Activated B cell treated with CpG ODN at 0.5 μM for 24 hours (primary cell): ENCODE measurements around the gene ASB2. TPM values are rescaled to one million over a fixed set of nuclear protein-coding genes. Genes with fewer than 3 reads are reported as not detected.

Source experiments
- ATAC-seq: fragments of 200-7000 bp; cut with Tn5 transposase; one replicate; pipeline ENCODE4 v1.10.0; 2021; ENCODE audit warnings: low read depth, mild to moderate bottlenecking, moderate library complexity
- CTCF ChIA-PET: fragments of 350-600 bp; sonication (Branson Sonifier 250); formaldehyde crosslinking; loops from one replicate; lab custom pipeline; 2021; ENCODE audit warnings: antibody characterized with exemption; lab: Charles Lee
- POLR2A ChIA-PET: fragments of 350-600 bp; sonication (Branson Sonifier 250); formaldehyde crosslinking; loops from one replicate; lab custom pipeline; 2021; ENCODE audit warnings: antibody characterized with exemption; lab: Charles Lee
- DNase-seq: peaks from one replicate; pipeline ENCODE4 v3.0.0; 2022
- H3K27ac Mint-ChIP-seq: one replicate; pipeline ENCODE4 v1.8.0; 2020; ENCODE audit warnings: mixed read lengths
- H3K27me3 Mint-ChIP-seq: one replicate; pipeline ENCODE4 v1.8.0; 2021; ENCODE audit warnings: mixed read lengths
- H3K36me3 Mint-ChIP-seq: one replicate; pipeline ENCODE4 v1.8.0; 2021; ENCODE audit warnings: low read depth, mixed read lengths
- H3K4me1 Mint-ChIP-seq: one replicate; pipeline ENCODE4 v1.8.0; 2021; ENCODE audit warnings: mixed read lengths
- H3K4me3 Mint-ChIP-seq: one replicate; pipeline ENCODE4 v1.8.0; 2020; ENCODE audit warnings: mild to moderate bottlenecking, mixed read lengths
- H3K9me3 Mint-ChIP-seq: one replicate; pipeline ENCODE4 v1.8.0; 2020; ENCODE audit warnings: mixed read lengths
- intact Hi-C: fragments of 100-400 bp; cut with micrococcal nuclease; formaldehyde crosslinking; loops from one replicate; pipeline ENCODE4 v1.15.1; 2024
- total RNA-seq: library from RNA; stranded (reverse); gene quantifications from 2 replicates; pipeline ENCODE4 v1.2.3, GENCODE V29; 2022
- TF ChIP-seq, protein P1 (sequence below): fragments of 200-600 bp; IDR thresholded peaks from one replicate; pipeline ENCODE4 v1.8.0; 2022; ENCODE audit warnings: antibody characterized with exemption, mild to moderate bottlenecking

The ASB2 gene
- total RNA-seq, 1 donor from 2014 or later = 3.1 TPM

DNA sequence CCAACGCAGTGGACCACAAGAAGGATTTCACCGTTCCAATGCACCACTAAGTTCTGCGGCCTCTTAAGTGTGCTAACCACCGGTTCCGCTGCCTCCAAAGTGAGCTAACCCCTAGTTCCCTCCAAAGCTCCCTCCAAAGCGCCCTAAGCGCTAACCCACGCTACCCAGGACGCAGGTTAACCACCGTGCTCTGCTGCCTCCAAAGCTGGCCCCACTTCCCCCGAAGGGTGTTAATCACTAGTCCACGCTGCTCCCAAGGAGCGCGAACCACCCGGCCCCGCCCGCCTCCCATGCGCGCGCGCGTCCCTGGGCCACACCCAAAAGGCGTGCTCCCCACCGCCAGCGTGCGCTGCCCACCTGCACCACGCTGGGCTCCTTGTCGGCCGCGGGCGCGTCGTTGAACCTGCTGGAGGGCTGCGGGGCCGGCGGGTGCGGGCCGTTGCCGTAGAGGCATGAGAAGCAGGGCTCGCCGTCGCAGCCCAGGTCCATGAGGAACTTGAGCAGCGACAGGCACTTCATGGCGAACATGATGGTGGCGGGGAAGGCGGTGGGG lies 37.5 kb downstream of the ASB2 start:
- no peak for DNase-seq
- TF ChIP-seq, protein P1, sequence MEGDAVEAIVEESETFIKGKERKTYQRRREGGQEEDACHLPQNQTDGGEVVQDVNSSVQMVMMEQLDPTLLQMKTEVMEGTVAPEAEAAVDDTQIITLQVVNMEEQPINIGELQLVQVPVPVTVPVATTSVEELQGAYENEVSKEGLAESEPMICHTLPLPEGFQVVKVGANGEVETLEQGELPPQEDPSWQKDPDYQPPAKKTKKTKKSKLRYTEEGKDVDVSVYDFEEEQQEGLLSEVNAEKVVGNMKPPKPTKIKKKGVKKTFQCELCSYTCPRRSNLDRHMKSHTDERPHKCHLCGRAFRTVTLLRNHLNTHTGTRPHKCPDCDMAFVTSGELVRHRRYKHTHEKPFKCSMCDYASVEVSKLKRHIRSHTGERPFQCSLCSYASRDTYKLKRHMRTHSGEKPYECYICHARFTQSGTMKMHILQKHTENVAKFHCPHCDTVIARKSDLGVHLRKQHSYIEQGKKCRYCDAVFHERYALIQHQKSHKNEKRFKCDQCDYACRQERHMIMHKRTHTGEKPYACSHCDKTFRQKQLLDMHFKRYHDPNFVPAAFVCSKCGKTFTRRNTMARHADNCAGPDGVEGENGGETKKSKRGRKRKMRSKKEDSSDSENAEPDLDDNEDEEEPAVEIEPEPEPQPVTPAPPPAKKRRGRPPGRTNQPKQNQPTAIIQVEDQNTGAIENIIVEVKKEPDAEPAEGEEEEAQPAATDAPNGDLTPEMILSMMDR = no peak

DNA sequence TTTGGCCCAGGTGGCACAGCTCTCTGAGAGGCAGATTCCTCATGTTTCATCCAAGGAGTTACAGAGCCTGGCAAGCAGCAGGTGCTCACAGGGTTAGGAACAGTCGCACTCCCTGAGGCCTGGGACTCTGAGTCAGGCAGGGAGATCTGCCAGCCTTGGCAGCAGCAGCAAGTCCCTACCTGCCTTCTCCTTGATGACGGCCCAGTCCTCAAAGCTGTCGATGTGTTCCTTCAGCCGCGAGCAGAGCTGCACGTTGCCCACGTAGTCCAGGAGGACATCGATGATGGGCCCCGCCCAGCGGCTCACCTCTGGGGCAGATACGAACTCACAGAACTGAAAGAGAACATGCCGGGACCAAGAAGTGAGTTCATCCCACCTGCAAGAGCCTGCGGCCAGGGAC lies 38.9 kb downstream of the ASB2 start:
- peaks cover 10% of the 10 kb centered on the region for H3K4me1 Mint-ChIP-seq
- H3K36me3 Mint-ChIP-seq = no peaks in the 10 kb centered on the region
- no peaks in the 10 kb centered on the region for H3K9me3 Mint-ChIP-seq
- ATAC-seq (no peak), DNase-seq (no peak)
- POLR2A ChIA-PET = interaction anchor here (3.2 kb wide), 1 partner anchor 32 kb away, joined by 91 read pairs; no protein-coding TSS in a partner anchor
- no peak overlapping the region for H3K27ac Mint-ChIP-seq
- CTCF ChIA-PET = interaction anchor here (2.6 to 11.7 kb wide), 4 partner anchors 23 to 99 kb away, joined by 9 to 498 read pairs (median 216); partner anchors contain the start of genes ASB2 and CCDC197
- H3K27me3 Mint-ChIP-seq = peaks cover 5% of the 10 kb centered on the region
- intact Hi-C loops = no loop called here
- no peak overlapping the region for H3K4me3 Mint-ChIP-seq
- TF ChIP-seq, protein P1 = no peak

More for the DNA sequence above, 37.5 kb downstream of the ASB2 start:
- peak overlapping the region; percentile 69 for H3K4me3 Mint-ChIP-seq
- ATAC-seq = no peak
- intact Hi-C loops = loop anchor here (1.0 to 2.0 kb wide), 6 partner anchors 20 to 241 kb away; no protein-coding TSS in a partner anchor
- no peaks in the 10 kb centered on the region for H3K36me3 Mint-ChIP-seq
- ChIA-PET CTCF (interaction anchor here (1.1 to 11.7 kb wide), 21 partner anchors 14 to 243 kb away, joined by 3 to 498 read pairs (median 5); partner anchors contain the start of genes ASB2 and CCDC197), POLR2A (interaction anchor here (2.2 to 3.2 kb wide), 3 partner anchors 20 to 62 kb away, joined by 12 to 91 read pairs (median 18); no protein-coding TSS in a partner anchor)
- H3K9me3 Mint-ChIP-seq = no peaks in the 10 kb centered on the region
- H3K27ac Mint-ChIP-seq = no peak overlapping the region
- peaks cover 10% of the 10 kb centered on the region for H3K4me1 Mint-ChIP-seq
- H3K27me3 Mint-ChIP-seq = peaks cover 5% of the 10 kb centered on the region

DNA sequence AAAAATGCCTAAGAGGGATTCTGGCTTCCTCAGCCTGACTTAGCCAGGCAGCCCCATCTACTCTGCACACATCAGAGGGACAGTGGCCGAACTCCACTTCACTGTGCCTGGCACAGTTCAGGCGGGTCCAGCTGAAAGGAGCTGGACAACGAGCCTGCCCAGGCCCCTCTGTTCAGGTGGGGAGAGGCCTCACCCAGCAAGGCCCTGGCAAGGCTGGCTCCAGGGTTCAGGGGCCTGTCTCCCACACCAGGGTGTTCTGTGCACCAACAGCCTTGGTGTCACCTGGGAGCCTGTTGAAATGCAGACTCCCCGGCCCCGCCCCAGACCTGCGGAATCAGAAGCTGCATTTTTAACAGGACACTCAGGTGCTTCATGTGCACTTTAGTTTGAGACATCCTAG lies 39.4 kb downstream of the ASB2 start:
- Mint-ChIP-seq H3K27ac (no peak overlapping the region), H3K27me3 (peaks cover 5% of the 10 kb centered on the region), H3K4me3 (no peak overlapping the region), H3K4me1 (peaks cover 10% of the 10 kb centered on the region), H3K36me3 (no peaks in the 10 kb centered on the region), H3K9me3 (no peaks in the 10 kb centered on the region)
- intact Hi-C loops = no loop called here
- ATAC-seq (no peak), DNase-seq (no peak)
- ChIA-PET CTCF (interaction anchor here (0.7 to 11.7 kb wide), 6 partner anchors 10 to 288 kb away, joined by 3 to 498 read pairs (median 68); partner anchors contain the start of genes ASB2 and CCDC197), POLR2A (interaction anchor here (0.5 to 1.3 kb wide), 3 partner anchors 22 to 627 kb away, joined by 3 to 7 read pairs (median 7); no protein-coding TSS in a partner anchor)
- TF ChIP-seq, protein P1 = no peak

DNA sequence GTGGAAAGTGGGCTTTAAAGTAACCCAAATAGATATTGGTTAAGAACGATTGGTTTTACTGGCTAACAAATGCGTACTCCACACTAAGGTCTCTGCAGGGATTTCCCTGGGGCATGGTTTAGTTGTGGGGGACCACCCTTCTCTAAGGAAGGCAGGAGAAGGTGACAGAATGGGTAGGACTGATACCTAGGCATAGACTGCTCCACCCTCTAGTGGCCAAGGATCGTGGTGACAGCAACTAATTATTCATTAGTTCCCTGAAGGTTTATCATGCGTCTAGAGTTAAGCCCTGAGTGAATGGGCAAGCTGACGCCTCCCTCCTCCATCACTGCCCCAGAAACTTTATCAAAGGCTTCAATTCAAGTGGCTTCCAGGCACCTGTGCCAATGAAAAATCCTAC lies 40.1 kb downstream of the ASB2 start:
- ATAC-seq (peak; percentile 47), DNase-seq (no peak)
- intact Hi-C loops = no loop called here
- TF ChIP-seq, protein P1 = no peak
- ChIA-PET POLR2A (interaction anchor here (0.6 to 1.3 kb wide), 2 partner anchors 23 to 194 kb away, joined by 3 to 7 read pairs; no protein-coding TSS in a partner anchor), CTCF (interaction anchor here (0.9 to 11.7 kb wide), 6 partner anchors 10 to 281 kb away, joined by 3 to 498 read pairs (median 68); partner anchors contain the start of genes ASB2 and CCDC197)
- H3K27ac Mint-ChIP-seq = no peak overlapping the region
- H3K27me3 Mint-ChIP-seq = peaks cover 5% of the 10 kb centered on the region
- no peaks in the 10 kb centered on the region for H3K9me3 Mint-ChIP-seq
- H3K4me3 Mint-ChIP-seq = no peak overlapping the region
- peaks cover 10% of the 10 kb centered on the region for H3K4me1 Mint-ChIP-seq
- no peaks in the 10 kb centered on the region for H3K36me3 Mint-ChIP-seq

DNA sequence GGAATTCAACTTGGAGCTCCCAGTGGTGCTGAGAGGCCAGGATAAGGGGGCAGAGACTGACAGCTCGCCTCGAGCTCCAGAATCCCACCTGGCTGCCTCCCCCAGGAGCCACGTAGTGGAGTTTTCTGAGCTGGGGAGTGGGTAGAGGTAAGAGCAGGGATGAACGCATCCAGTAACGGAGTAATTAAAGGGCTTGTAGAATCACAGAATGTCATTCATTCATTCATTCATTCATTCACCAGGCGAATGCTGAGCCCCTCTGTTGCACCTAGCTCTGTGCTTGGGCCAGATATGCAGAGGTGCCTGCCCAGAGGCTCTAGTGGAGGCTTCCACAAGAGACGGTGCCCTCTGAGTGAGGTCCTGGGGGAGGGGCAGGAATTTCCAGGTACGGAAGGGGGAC lies 41.2 kb downstream of the ASB2 start:
- intact Hi-C loops = no loop called here
- DNase-seq (no peak), ATAC-seq (no peak)
- Mint-ChIP-seq H3K27ac (no peak overlapping the region), H3K4me3 (no peak overlapping the region), H3K4me1 (peaks cover 6% of the 10 kb centered on the region), H3K27me3 (peaks cover 5% of the 10 kb centered on the region), H3K36me3 (no peaks in the 10 kb centered on the region), H3K9me3 (no peaks in the 10 kb centered on the region)
- TF ChIP-seq, protein P1 = no peak
- ChIA-PET CTCF (interaction anchor here (0.9 to 11.7 kb wide), 7 partner anchors 25 to 820 kb away, joined by 3 to 498 read pairs (median 9); partner anchors contain the start of genes ASB2 and CCDC197), POLR2A (interaction anchor here (0.7 kb wide), 1 partner anchor 33 kb away, joined by 3 read pairs; no protein-coding TSS in a partner anchor)
